COR-L47 (cell line): ENCODE results near the gene LTBP1.
"Not testable (repeated sequence)": the region's sequence is repeated elsewhere in the genome, so short reads cannot be mapped to it uniquely, and the experiment has no call there.

Source experiments
- DNase-seq: peaks from one replicate; lab custom pipeline; 2025; lab: John Stamatoyannopoulos, UW

Gene LTBP1

GRCh38 chr2:32965523-32966171, 18.9 kb downstream of the LTBP1 start:
- DNase-seq = no peak

- no peak for DNase-seq
These were observed 22.9 kb downstream of the LTBP1 start for GRCh38 chr2:32969444-32970162.

- not testable (repeated sequence) for DNase-seq
These were observed 27.0 kb downstream of the LTBP1 start for GRCh38 chr2:32973772-32974171.

GRCh38 chr2:32976409-32977063, 29.8 kb downstream of the LTBP1 start:
- no peak for DNase-seq

- DNase-seq = peak; percentile 82
These were observed 30.5 kb downstream of the LTBP1 start for GRCh38 chr2:32977228-32977758.

GRCh38 chr2:32981612-32982011, 34.9 kb downstream of the LTBP1 start:
- DNase-seq = no peak

- not testable (repeated sequence) for DNase-seq
These were observed 36.6 kb downstream of the LTBP1 start for GRCh38 chr2:32983193-32983924.

GRCh38 chr2:32986480-32986879, 39.7 kb downstream of the LTBP1 start:
- DNase-seq = no peak

GRCh38 chr2:32988525-32988924, 41.8 kb downstream of the LTBP1 start:
- no peak for DNase-seq

GRCh38 chr2:32990556-32990955, 43.8 kb downstream of the LTBP1 start:
- DNase-seq = no peak

GRCh38 chr2:32991091-32991845, 44.5 kb downstream of the LTBP1 start:
- DNase-seq = no peak

- DNase-seq = no peak
These were observed 46.3 kb downstream of the LTBP1 start for GRCh38 chr2:32993005-32993539.

GRCh38 chr2:32997705-32998104, 51.0 kb downstream of the LTBP1 start:
- DNase-seq = no peak

- DNase-seq = no peak
These were observed 54.2 kb downstream of the LTBP1 start for GRCh38 chr2:33000986-33001385.

GRCh38 chr2:33001823-33002222, 55.1 kb downstream of the LTBP1 start:
- no peak for DNase-seq

GRCh38 chr2:33002863-33003262, 56.1 kb downstream of the LTBP1 start:
- no peak for DNase-seq

- DNase-seq = no peak
These were observed 58.3 kb downstream of the LTBP1 start for GRCh38 chr2:33005057-33005456.

GRCh38 chr2:33008716-33009115, 62.0 kb downstream of the LTBP1 start:
- no peak for DNase-seq

- no peak for DNase-seq
These were observed 62.5 kb downstream of the LTBP1 start for GRCh38 chr2:33009249-33009648.

GRCh38 chr2:33011373-33011772, 64.6 kb downstream of the LTBP1 start:
- DNase-seq = no peak

GRCh38 chr2:33011941-33012340, 65.2 kb downstream of the LTBP1 start:
- no peak for DNase-seq
